ENCODE measurements around the gene SSH2.
A peak's percentile ranks its signal among the peaks of the same experiment; 100 is the strongest.

DNA sequence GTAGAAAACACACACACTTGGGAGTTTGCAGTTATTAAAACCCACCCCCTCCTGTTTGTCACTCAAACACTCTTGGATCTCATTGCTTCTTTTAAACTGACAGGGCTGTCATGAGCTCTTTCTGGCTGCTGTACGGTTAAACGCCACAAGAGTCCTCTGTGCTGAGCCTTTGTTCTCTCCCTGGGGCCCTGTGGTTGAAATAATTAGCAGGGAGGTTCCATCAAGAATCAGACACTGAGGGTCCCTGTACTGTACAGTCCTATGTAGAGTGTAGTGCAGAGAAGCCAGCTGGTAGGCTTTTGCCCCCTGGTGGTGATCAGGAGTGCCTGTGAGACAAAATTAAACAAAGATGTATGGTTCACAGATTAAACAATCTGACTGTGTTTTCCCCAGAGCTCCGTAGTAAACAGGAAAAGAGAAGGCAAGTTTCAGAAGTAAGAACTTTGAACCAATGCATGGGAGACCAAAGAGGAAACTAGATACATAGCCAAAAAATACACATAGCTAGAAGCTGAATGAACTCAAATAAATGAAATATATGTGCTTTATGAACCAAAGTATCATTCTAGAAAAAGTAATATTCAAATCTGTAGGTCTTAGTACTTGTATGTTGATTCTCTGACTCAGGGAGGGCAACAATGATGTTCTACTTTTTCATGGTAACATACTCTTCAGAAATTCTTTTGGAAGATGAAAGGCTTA is 1.4 kb upstream of the SSH2 start:
- TF ChIP-seq ISL1 (CRISPR knock-in tag; IDR thresholded peaks at IDR 0.05) = no peak
- no peak for TF ChIP-seq ARNTL (CRISPR knock-in tag; IDR thresholded peaks at IDR 0.05; ENCODE audit: borderline replicate concordance, low read depth)
- no peak for TF ChIP-seq ZC3H10 (CRISPR knock-in tag; IDR thresholded peaks at IDR 0.05)
- TF ChIP-seq ZFP3 (CRISPR knock-in tag; IDR thresholded peaks at IDR 0.05) = no peak
- TF ChIP-seq ZNF565 (CRISPR knock-in tag; conservative IDR thresholded peaks at IDR 0.05; ENCODE audit: low read depth) = no peak
- peak; percentile 50; the same call in 1 of the 2 replicates for TF ChIP-seq TCF4 (CRISPR knock-in tag; IDR thresholded peaks at IDR 0.05; ENCODE audit: borderline replicate concordance)
- no peak for TF ChIP-seq RARB (CRISPR knock-in tag; IDR thresholded peaks at IDR 0.05)
- TF ChIP-seq, protein P1, sequence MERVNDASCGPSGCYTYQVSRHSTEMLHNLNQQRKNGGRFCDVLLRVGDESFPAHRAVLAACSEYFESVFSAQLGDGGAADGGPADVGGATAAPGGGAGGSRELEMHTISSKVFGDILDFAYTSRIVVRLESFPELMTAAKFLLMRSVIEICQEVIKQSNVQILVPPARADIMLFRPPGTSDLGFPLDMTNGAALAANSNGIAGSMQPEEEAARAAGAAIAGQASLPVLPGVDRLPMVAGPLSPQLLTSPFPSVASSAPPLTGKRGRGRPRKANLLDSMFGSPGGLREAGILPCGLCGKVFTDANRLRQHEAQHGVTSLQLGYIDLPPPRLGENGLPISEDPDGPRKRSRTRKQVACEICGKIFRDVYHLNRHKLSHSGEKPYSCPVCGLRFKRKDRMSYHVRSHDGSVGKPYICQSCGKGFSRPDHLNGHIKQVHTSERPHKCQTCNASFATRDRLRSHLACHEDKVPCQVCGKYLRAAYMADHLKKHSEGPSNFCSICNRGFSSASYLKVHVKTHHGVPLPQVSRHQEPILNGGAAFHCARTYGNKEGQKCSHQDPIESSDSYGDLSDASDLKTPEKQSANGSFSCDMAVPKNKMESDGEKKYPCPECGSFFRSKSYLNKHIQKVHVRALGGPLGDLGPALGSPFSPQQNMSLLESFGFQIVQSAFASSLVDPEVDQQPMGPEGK (CRISPR knock-in tag; IDR thresholded peaks at IDR 0.05; ENCODE audit: borderline replicate concordance) = no peak
- no peak for TF ChIP-seq ESRRG (CRISPR knock-in tag; IDR thresholded peaks at IDR 0.05)
- TF ChIP-seq, protein P2, sequence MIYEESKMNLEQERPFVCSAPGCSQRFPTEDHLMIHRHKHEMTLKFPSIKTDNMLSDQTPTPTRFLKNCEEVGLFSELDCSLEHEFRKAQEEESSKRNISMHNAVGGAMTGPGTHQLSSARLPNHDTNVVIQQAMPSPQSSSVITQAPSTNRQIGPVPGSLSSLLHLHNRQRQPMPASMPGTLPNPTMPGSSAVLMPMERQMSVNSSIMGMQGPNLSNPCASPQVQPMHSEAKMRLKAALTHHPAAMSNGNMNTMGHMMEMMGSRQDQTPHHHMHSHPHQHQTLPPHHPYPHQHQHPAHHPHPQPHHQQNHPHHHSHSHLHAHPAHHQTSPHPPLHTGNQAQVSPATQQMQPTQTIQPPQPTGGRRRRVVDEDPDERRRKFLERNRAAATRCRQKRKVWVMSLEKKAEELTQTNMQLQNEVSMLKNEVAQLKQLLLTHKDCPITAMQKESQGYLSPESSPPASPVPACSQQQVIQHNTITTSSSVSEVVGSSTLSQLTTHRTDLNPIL (CRISPR knock-in tag; IDR thresholded peaks at IDR 0.05; ENCODE audit: low read depth) = no peak
- TF ChIP-seq OSR1 (CRISPR knock-in tag; IDR thresholded peaks at IDR 0.05) = no peak
- no peak for TF ChIP-seq ZFP30 (CRISPR knock-in tag; IDR thresholded peaks at IDR 0.05)
- no peak for TF ChIP-seq BACH2 (CRISPR knock-in tag; IDR thresholded peaks at IDR 0.05; ENCODE audit: borderline replicate concordance)
- TF ChIP-seq, protein P3, sequence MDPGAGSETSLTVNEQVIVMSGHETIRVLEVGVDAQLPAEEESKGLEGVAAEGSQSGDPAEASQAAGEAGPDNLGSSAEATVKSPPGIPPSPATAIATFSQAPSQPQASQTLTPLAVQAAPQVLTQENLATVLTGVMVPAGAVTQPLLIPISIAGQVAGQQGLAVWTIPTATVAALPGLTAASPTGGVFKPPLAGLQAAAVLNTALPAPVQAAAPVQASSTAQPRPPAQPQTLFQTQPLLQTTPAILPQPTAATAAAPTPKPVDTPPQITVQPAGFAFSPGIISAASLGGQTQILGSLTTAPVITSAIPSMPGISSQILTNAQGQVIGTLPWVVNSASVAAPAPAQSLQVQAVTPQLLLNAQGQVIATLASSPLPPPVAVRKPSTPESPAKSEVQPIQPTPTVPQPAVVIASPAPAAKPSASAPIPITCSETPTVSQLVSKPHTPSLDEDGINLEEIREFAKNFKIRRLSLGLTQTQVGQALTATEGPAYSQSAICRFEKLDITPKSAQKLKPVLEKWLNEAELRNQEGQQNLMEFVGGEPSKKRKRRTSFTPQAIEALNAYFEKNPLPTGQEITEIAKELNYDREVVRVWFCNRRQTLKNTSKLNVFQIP (CRISPR knock-in tag; IDR thresholded peaks at IDR 0.05; ENCODE audit: borderline replicate concordance, low read depth) = no peak
